Thyroid gland (tissue), 4 donors: Measurements from ENCODE around the gene UGT1A7. TPM values are rescaled to one million over a fixed set of nuclear protein-coding genes. Genes with fewer than 3 reads are reported as not detected.

ENCODE experiments used
- DNase-seq, 2 donors: peaks; one replicate each; pipeline ENCODE4 v3.0.0-alpha.2; 2019
- H3K27ac ChIP-seq, 3 donors: fragments of 200-600 bp; sonication (generic); 1 replicate in 2 of 3; 2 replicates in 1 of 3; pipeline ENCODE4 v1.5.1; 2016 to 2019; ENCODE audit warnings: mild to moderate bottlenecking in 1 of 3, moderate library complexity in 1 of 3
- H3K27me3 ChIP-seq: fragments of 200-600 bp; sonication (generic); one replicate; pipeline ENCODE4 v1.5.1; 2019
- H3K36me3 ChIP-seq, 2 donors: fragments of 200-600 bp; sonication (generic); one replicate each; pipeline ENCODE4 v1.5.1; 2016 to 2019
- H3K4me1 ChIP-seq, 2 donors: fragments of 200-600 bp; sonication (generic); one replicate each; pipeline ENCODE4 v1.5.1; 2017 to 2019
- H3K4me3 ChIP-seq, 3 donors: fragments of 200-600 bp; sonication (generic); replicated peaks in 1 of 3; 1 replicate in 2 of 3; 2 replicates in 1 of 3; pipeline ENCODE4 v1.5.1; 2016; ENCODE audit warnings: mild to moderate bottlenecking in 1 of 3
- H3K9me3 ChIP-seq: fragments of 200-600 bp; sonication (generic); one replicate; pipeline ENCODE4 v1.5.1; 2017
- CTCF ChIP-seq, 6 experiments: fragments of 200-600 bp in 3 of 6; fragments of 450-650 bp in 3 of 6; sonication (generic) in 3 of 6; IDR thresholded peaks; one replicate each; pipeline ENCODE4 v1.5.1; 2016 to 2019; ENCODE audit warnings: antibody characterized with exemption in 6 of 6, mild to moderate bottlenecking in 2 of 6, inconsistent platforms in 1 of 6, moderate library complexity in 1 of 6
- POLR2A ChIP-seq, 2 donors: fragments of 450-650 bp; IDR thresholded peaks; one replicate each; pipeline ENCODE4 v1.6.1; 2017; ENCODE audit warnings: antibody characterized with exemption in 2 of 2, mild to moderate bottlenecking in 2 of 2, moderate library complexity in 1 of 2
- WGBS, 2 donors: methylation state at CpG; one replicate each; pipeline ENCODE4 v1.1.5; 2017; 5-methylcytosine and 5-hydroxymethylcytosine counted together
- intact Hi-C: fragments of 100-400 bp; cut with DNase I; formaldehyde crosslinking; loops from one replicate; pipeline ENCODE4 v1.15.1; 2023
- total RNA-seq, 4 donors: library from RNA; depleted of rRNA; stranded (reverse); fragments of >200 nt; gene quantifications; one replicate each; pipeline ENCODE4 v1.2.3, GENCODE V29; 2016

Gene UGT1A7
- total RNA-seq, 4 donors from 2014 or later = not detected

- Histone ChIP-seq H3K4me1 (no peaks in the 10 kb centered on the region), H3K36me3 (no peaks in the 10 kb centered on the region), H3K4me3 (no peak overlapping the region), H3K27me3 (no peaks in the 10 kb centered on the region), H3K9me3 (no peaks in the 10 kb centered on the region), H3K27ac (no peak overlapping the region)
- intact Hi-C loops = no loop called here
- DNase-seq = no peak
- TF ChIP-seq POLR2A (IDR thresholded peaks at IDR 0.05) = no peak
- TF ChIP-seq CTCF (IDR thresholded peaks at IDR 0.05) = no peak
Observed at GRCh38 chr2:233658610-233659009, 23.1 kb upstream of the UGT1A7 start.

GRCh38 chr2:233663911-233664310 lies 17.8 kb upstream of the UGT1A7 start:
- intact Hi-C loops = no loop called here
- no peak for DNase-seq
- Histone ChIP-seq H3K9me3 (no peaks in the 10 kb centered on the region), H3K27ac (no peak overlapping the region), H3K36me3 (no peaks in the 10 kb centered on the region), H3K4me3 (no peak overlapping the region), H3K27me3 (no peaks in the 10 kb centered on the region), H3K4me1 (no peaks in the 10 kb centered on the region)
- WGBS, 2 donors = 49 to 67% methylated on average over 1 of the region's 1 CpG
- no peak for TF ChIP-seq CTCF (IDR thresholded peaks at IDR 0.05)
- no peak for TF ChIP-seq POLR2A (IDR thresholded peaks at IDR 0.05)

GRCh38 chr2:233668605-233669260 lies 13.0 kb upstream of the UGT1A7 start:
- Histone ChIP-seq H3K36me3 (no peaks in the 10 kb centered on the region), H3K4me3 (no peak overlapping the region), H3K4me1 (no peaks in the 10 kb centered on the region), H3K9me3 (no peaks in the 10 kb centered on the region), H3K27ac (no peak overlapping the region), H3K27me3 (no peaks in the 10 kb centered on the region)
- TF ChIP-seq POLR2A (IDR thresholded peaks at IDR 0.05) (no peak), CTCF (IDR thresholded peaks at IDR 0.05) (no peak)
- 92 to 93% methylated on average over 4 of the region's 4 CpGs for WGBS, 2 donors
- intact Hi-C loops = no loop called here
- DNase-seq = no peak

- Histone ChIP-seq H3K27me3 (no peaks in the 10 kb centered on the region), H3K27ac (no peak within 1 kb of the TSS), H3K36me3 (no peaks in the 10 kb centered on the region), H3K9me3 (no peaks in the 10 kb centered on the region), H3K4me1 (no peaks in the 10 kb centered on the region), H3K4me3 (no peak within 1 kb of the TSS)
- intact Hi-C loops = no loop called here
- 83 to 86% methylated on average over 5 of the region's 5 CpGs for WGBS, 2 donors
- DNase-seq = no peak
- TF ChIP-seq POLR2A (IDR thresholded peaks at IDR 0.05) = no peak
- no peak for TF ChIP-seq CTCF (IDR thresholded peaks at IDR 0.05)
Observed at GRCh38 chr2:233671290-233672161, 10.2 kb upstream of the UGT1A7 start, which contains the start of gene UGT1A9. UGT1A9 (plus strand) TSS chr2:233671898; CDS start chr2:233671935, 37 bp downstream.

GRCh38 chr2:233672886-233673285 lies 8.8 kb upstream of the UGT1A7 start:
- 74 to 90% methylated on average over 3 of the region's 3 CpGs for WGBS, 2 donors

More at GRCh38 chr2:233672886-233673285, 8.8 kb upstream of the UGT1A7 start:
- intact Hi-C loops = no loop called here
- Histone ChIP-seq H3K27me3 (no peaks in the 10 kb centered on the region), H3K36me3 (no peaks in the 10 kb centered on the region), H3K9me3 (no peaks in the 10 kb centered on the region), H3K4me1 (no peaks in the 10 kb centered on the region), H3K4me3 (no peak overlapping the region), H3K27ac (no peak overlapping the region)
- no peak for TF ChIP-seq POLR2A (IDR thresholded peaks at IDR 0.05)
- TF ChIP-seq CTCF (IDR thresholded peaks at IDR 0.05) = no peak
- no peak for DNase-seq
